GM21737 (cell line): ENCODE measurements around the gene SLIT3.

Experiments
- ATAC-seq: cut with Tn5 transposase; IDR thresholded peaks from one replicate; pipeline ENCODE4 v1.9.1; 2021; ENCODE audit warnings: mild to moderate bottlenecking, moderate library complexity; ENCODE audit not compliant: unreplicated experiment

SLIT3 gene

DNA sequence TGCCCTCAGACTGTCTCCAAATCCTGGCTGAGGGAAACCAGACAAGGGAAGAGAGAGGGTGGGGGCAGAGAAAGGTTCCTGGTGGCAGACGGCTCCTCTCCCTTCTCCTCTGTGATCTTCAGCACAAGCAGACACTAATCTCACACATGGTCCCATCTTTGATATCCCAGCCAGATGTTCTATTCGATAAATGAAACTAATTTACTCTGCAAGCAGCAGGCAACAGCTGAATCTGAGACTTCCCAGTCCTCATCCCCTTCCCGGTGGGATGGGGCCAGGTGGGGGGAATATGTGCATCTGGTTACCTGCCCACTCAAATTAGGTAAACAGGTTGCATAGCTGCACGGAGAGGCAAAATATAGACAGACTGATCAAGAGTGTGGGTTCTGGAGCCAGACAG lies 512.8 kb downstream of the SLIT3 start:
- no peak for ATAC-seq

DNA sequence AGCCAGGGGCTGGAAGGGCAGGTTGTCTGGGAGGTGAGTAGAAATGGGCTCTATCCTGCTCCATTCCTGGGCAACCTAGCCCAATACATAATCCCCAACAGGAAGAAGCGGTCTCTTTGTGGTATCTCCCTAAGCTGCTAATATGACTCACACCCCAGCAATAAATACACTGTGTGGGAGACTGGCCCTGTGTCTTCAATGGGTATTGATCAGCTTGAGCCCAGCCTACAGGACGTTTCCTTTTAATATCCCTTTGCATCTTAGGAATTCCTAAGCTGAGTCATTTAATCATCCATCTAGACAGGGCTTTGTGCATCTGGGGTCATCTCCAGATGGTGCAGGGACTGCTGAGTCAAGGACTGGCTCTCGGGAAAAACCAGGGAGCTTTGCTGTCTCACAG lies 514.8 kb downstream of the SLIT3 start:
- no peak for ATAC-seq

DNA sequence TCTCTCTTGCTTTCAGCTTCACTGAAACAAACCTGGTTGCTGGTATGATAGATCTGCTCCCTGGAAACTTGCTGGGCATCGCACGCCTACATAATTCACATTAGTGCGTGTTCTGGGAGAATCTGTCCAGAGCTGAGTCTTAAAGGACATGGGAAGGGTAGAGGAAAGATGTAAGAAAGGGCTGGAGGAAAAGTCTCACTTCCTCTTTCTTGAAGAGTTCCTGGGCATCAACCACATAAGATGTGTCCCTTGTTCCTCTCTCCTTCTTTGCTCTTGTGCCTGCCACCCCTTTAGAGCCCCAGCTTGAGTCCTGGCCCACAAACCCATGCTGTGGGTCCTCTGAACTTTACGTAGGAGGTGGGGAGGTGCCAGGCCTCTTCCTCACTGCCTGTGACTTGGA lies 516.5 kb downstream of the SLIT3 start:
- ATAC-seq = no peak

DNA sequence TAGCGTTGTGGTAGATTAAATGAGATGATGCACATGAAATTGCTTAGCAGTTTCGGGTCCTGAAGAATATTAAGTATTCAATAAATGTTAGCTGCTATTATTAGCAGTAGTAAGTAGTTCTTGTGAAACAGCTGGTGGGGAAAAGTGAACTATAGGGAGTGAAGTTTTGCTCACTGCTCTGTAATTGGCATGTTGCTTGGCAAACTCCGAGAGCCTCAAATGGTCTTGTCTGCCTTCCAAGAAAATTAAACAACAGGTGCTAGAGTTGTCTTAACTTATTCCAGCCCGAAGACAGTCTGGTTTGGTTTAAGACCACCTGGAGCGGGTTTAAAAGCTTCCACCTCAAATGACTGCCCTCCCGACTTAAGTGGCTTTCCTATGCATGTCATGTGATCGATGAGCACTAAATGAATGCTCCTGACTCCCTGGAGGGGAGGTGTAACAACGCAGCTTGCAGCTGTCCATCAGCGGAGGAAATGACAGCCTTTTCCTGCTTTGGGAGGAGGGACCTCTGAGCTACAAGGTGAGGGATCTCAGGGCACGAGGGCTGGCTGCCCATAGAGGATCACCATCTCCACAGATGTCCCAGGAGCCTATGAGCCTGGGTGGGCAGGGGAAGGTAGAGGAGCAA lies 518.9 kb downstream of the SLIT3 start:
- no peak for ATAC-seq

DNA sequence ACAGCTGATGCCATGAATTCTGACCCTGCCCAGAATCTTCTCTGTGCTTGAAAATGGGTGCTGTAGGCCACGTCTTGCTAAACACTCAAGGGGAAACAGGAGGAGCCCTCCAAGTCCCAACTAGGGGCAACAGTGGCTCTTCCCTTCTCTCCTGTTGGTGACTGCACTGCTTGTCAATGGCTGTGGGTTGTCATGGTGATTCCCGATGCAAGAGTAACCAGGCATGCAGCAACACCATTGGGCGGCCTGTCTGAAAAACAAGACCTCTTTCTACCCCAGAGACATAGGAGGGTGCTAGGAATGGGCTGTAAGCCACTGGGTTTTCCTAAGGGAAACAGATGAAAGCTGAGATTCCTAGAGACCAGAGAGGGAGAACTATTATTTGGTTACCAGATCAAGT lies 520.1 kb downstream of the SLIT3 start:
- ATAC-seq = no peak

DNA sequence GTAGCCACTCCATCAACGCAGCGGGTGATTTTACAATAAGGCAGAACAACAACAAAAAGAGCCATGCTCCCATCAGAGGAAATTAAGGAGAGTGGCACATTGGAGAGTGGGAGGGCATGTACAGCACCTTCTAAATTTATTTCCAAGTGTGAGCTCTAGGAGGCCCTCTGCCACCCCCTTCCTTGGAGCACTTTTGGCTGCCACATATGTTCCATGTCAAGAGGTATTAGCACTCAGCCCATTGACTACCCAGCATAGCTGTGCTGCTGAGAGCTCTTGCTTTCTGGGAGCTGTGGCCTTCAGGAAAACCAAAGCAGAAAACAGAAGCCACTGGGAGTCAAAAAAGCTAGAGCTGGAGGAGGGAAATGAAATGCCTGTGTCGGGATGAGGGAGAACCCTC lies 521.6 kb downstream of the SLIT3 start:
- no peak for ATAC-seq

DNA sequence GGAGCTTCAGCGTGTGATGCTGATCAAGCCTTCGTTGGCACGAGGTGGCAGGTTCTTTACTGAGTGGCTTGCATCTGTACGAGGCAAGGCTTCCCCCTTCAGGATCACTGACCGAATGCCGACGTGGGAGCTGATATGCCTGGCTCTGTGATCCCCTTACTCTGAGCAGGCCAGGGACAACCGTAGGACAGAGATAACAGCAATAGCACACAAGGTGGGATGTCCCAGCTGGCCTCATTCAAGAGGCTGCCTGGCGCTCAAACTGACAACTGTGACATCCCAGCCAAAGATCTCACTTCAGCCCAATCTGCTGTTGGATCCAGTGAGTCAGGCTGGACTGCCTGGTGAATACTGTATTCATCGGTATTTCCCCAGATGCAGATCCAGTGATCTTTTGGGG lies 522.4 kb downstream of the SLIT3 start:
- no peak for ATAC-seq

DNA sequence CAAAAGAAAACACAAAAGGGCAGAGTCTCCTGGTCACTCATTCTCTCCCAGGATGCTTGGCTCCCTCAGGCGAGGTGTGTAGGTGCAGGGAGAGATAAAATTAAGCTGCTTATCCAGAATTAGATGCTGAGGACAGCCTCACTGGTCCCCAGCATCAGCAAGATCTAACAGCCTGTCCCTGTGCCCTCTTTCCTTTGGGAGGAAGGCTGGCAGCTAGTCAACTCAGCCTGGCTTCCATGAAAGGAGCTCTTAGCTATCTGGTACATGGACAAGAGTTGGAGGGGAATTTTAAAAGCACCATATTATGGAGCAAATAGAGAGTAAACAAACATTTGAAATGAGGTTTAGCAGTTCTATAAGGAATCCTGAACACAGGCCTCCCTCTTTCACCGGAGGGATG lies 523.3 kb downstream of the SLIT3 start:
- no peak for ATAC-seq

DNA sequence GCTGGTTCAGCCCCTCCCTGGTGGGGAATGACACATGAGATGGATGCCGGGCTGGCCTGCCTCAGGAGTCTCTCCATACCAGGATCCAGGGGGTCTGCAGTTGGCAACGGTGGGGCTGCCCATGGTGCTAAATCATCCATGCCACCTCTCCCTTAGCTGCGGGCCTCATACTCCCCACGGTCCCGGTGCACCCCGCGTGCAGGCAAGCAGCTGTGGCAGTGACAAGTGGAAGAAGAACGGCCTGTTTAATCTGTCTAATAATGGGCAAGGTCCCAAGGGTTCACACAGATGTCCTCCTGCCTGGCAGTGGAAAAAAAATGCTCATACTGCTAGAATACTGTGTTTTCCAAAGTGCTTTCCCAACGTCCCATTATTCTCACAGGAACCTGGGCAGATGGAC lies 524.9 kb downstream of the SLIT3 start:
- no peak for ATAC-seq

DNA sequence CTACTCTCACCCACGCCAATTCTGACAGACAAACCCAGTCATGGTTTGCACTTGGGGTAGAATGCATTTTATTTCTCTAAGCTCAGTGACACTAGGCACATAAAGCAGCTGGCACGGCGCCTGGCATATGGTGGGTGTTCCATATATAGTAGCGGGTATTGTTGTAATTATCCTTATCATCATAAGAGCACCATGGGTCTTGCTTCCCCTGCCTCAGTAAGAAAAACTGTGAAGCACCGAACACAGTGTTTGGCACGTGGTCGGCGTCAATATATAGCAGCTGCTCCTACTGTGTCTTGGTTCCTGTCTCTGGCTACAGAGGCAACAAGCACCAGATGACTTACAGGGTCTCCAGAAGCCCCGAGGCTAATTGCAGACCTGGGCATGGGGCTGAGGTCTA lies 527.7 kb downstream of the SLIT3 start:
- no peak for ATAC-seq

DNA sequence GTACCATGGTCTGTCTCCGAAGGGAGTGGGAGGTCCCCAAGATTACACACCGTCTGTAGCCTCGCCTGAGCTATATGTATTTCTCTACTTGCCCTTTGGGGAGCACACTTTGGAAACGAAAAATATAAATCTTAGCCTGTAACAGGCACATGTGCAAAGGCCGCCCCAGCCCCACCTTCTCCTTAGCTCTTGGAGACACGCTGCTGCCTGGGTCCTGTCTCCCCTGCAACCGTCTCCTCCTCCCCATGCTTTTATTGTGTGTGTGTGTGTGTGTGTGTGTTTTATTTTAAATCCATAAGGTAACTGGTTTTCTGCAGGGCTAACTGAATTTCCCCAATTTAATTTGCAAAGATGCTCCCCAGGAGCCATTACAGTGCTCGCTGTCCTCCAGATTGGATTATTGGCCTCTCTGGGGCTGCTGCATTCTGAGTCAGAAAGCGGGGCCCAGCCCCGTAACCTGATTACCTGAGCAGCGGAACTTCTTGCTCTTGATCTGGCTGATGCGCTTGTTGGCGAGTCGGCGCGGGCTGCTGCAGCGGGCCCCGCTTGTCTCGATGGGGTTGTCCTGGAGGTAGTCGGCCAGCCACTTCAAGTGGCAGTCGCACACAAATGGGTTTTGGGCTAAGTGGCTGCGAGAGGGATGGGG lies 528.5 kb downstream of the SLIT3 start:
- ATAC-seq = no peak

DNA sequence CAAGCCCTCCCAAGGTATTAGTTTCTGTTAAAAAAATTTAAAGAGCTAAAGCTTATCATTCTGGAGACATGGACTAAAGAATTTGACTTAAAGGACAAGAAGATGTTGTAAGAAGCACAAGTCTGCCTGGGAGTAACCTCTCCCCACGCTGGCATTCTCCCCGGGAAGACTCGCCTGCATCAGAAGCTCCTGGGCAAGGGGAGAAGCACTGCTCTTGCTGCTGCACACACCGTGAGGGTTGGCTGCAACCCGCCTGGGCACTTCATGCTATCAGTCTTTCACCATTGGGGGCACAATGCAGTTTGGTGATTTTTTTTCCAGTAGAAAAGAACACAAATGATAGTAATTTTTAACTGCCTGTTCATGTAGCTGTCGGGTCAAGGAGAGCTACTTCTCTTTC lies 529.3 kb downstream of the SLIT3 start:
- ATAC-seq = no peak

DNA sequence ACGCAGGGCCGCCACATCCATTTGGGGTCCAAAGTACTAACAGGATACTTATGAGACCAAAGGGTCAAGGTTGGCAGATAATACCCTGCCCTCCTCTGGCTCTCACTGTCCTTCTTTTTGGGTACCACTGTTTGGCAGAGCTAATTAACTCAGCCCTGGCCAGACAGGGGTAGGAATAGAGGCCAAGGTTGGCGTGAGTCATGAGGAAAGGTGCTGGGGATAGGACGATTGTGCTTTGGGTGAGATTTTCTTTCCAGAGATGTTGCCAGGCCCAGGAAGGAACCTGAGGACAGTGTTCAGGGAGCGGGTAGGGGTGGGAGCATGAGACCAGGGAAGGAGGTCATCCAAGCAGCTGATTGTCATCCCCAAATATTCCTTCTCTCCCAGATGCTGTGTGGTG lies 529.9 kb downstream of the SLIT3 start:
- ATAC-seq = no peak

DNA sequence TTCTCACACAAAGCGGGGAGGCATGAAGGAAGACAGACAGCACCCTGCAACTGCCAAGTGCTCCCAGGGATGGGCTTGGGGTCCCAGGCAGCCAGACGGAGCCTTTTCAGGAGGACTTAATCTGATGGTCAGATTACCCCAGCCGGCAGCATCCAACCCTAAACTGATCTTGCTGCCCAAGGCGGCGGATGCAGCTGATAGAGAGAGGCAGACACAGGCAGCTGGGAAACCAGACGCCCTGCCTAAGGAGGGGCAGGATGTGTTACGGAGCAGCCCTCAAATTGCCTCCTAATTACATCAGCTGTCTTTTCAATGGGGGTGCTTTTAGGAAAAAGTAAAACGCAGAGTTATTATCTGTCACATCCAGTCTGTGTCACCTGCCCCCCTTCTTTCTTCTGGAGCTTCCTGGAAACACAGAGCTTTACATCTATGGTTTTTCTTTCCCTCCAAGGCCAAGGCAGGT lies 530.9 kb downstream of the SLIT3 start:
- no peak for ATAC-seq

DNA sequence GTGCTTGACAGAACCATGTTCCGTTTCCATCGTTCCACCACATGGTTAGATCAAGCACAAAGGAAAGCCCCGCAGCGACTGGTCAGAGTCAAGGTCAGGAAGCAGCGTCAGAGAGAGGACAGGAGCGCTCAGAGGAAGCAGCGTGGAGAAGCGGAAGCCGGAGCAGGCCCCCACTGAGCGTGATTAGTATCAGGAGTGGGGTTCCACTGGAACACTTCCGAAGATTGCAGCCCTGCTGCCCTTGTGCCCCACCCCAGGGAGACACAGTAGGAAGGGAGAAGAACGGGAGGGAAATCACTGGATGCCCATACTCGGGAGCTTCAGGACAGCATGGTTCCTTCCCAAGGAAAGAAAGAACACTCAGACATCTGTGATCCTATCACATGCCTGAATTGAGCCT lies 532.8 kb downstream of the SLIT3 start:
- no peak for ATAC-seq

DNA sequence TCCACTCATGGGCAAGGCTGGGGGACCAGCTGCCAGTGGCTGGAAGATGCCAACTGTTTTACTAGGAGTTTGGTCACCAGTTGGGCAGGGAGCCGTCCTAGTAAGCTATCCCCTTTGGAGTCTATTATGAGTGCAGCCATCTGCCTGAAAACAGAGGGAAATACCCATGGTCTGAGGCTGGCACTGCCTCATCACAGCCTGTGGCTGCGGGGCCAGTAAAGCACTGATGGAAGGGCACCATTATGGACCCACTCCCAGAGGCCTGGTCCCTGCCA lies 534.6 kb downstream of the SLIT3 start:
- no peak for ATAC-seq

DNA sequence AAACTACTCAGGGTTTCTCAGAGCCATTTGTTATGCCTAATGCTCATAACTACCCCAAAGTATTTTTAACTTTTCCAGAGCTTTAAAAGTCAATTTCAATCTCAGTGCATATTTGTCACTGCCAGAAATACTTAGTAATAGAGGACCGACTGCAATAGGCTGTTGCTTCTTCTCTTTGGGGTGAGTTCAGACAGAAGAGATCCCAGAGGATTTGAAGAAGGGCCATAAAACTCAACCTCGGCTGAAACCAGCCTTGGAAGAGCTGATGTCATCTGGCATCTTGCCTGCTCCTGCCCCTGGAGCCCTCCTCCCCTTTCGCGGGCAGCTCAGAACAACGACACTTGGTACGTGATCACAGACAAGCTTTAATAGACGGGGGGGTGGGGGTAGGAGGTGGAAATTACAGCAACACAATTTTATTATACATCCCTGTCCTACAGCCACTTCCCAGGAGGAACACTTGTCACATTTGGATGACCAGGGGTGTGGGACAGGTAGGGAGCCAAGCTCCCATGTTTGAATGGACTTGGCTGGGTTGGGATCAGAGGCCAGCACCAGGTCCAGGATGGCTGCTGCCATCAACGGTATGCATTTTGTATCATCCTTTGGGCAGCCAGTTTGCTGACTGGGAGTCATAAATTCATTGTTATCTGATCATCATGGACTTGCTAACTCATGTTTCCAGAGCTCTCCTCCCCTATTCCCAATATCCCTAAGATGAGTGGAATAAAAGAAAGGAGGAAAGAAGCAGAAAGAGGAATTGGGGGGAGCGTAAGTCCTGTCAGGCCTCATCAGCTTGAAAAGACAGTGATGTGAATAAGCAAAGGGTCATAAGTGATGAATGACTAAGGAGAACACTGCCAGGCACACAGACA lies 535.2 kb downstream of the SLIT3 start:
- ATAC-seq = no peak

DNA sequence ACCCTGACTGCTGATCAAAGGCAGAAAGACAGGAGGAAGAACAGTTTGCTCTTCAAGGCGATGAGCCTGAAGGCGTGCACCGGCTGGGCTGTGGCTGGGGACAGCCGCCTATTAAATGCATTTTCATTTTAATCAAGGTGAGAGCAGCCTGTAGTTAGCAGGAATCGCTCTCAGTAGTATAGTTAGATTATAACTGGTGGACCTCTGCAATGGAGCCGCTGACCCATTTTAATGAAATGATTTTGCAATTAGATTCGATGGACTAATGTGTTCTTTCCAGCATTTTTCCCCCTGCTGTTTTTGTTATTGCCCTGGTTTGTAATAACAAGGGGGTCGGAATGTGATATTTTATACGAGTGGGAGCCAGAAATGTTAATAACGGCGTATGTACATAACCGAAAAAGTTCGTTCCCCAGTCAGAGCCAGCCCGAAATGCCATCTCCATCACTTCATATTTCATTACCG lies 535.8 kb downstream of the SLIT3 start:
- no peak for ATAC-seq

DNA sequence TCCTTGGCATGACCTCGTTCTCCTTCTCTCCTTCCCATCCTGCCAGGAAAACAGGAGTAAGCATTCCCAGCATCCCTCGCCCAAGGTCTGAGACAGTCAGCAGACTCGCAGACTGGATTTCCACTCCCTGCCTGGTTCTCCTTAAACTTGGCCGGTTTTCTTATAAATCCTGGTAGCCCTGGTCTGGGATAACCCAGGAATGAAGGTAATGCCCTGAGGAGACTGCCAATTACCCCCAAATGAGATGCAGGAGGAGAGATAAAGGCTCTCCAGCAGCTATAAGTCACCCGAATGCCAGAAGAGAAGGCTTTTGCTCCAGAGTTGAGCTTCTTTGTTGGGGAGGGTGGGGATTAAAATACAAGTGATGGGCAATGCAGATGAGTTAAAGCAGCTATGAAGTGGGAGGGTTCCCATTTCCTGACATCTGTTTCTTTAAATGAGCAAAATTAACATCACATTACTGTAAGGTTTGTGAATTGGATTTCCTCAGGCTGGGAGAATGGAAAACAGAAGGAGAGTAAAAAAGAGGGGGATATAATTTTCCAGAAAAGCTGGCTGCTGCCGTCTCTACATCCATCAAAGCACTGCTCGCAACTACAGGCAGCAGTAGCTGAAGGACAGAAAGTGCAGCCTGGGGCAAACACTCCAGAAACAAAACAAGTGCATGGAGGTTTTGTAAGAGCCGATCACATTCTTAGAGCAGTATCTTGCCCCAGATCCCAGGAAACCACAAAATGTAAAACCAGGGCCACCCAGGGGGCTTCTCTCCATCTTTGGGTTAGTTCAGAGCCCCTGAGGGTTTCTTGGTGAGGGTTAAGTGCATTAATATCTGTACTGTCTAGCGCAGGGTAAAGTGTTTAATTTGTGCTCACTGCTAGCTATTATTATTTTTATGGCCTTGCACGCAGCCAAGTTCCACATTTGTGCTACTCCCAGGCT lies 544.2 kb downstream of the SLIT3 start:
- ATAC-seq = no peak

DNA sequence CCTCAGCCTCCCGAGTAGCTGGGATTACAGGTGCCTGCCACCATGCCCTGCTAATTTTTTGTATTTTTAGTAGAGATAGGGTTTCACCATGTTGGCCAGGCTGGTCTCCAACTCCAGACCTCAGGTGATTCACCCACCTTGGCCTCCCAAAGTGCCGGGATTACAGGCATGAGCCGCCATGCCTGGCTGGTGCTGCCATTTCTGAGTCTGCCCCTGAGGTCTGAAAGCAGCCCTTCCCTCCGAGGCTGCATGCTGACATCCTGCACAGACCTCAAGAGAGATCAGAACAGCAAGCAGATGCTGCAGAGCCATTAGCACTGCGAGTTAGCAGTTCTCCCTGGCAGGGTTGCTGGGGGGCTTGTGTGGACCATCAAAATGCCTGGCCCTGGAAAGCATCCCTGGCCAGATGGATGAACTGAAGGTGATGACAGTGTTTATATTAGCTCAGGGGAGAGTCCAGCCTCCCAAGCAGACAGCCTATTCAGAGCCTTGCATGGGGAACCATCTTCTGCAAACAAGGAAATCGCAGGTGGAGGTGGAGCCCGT lies 545.3 kb downstream of the SLIT3 start:
- no peak for ATAC-seq
